Motor neuron (in vitro differentiated cells): ENCODE measurements around the gene ACSS1. TPM values are rescaled to one million over a fixed set of nuclear protein-coding genes. Genes with fewer than 3 reads are reported as not detected.

ENCODE experiments used
- ATAC-seq, 8 experiments: fragments of 200-7000 bp; cut with Tn5 transposase; replicated peaks in 6 of 8; 2 replicates each; pipeline ENCODE4 v1.8.0; 2021; ENCODE audit warnings: mild to moderate bottlenecking in 8 of 8, moderate library complexity in 8 of 8
- H3K27ac ChIP-seq, 2 donors: fragments of 250-450 bp; sonication (Bioruptor Pico); 2 replicates each; pipeline ENCODE4 v1.9.0; 2021; ENCODE audit warnings: antibody characterized with exemption in 2 of 2, mild to moderate bottlenecking in 2 of 2, moderate library complexity in 1 of 2
- H3K4me1 ChIP-seq, 2 donors: fragments of 250-450 bp; sonication (Bioruptor Pico); replicated peaks in 1 of 2; 2 replicates each; pipeline ENCODE4 v1.6.1; 2021; ENCODE audit warnings: antibody characterized with exemption in 2 of 2, mild to moderate bottlenecking in 2 of 2, moderate library complexity in 1 of 2
- H3K4me3 ChIP-seq, 5 donors: fragments of 250-450 bp; sonication (Bioruptor Pico); 2 replicates each; pipeline ENCODE4 v1.9.0; 2021; ENCODE audit warnings: antibody characterized with exemption in 5 of 5, mild to moderate bottlenecking in 5 of 5, moderate library complexity in 4 of 5
- WGBS, 10 experiments: fragments of 450-650 bp; shearing (Covaris generic); methylation state at CpG; one replicate each; pipeline ENCODE4 v1.0.0; 2022; 5-methylcytosine and 5-hydroxymethylcytosine counted together
- in situ Hi-C, 9 experiments: fragments of 400-800 bp; cut with MboI; loops; one replicate each; pipeline ENCODE4 v1.15.0; 2021; ENCODE audit warnings: low sequenced_read_pairs in 9 of 9, low pct_unique_long_range_greater_than_20kb in 2 of 9; ENCODE audit not compliant: unreplicated experiment in 9 of 9
- total RNA-seq, 8 experiments: library from RNA; unstranded; fragments of 300-600 nt; gene quantifications; 2 replicates each; pipeline versions ENCODE4 v1.2.3 to v1.2.4, GENCODE V29; 2022

ACSS1 gene
- total RNA-seq: 10 to 100 TPM in 1 of 8 experiments, 1 to 10 TPM in 7; 2.1 to 28.9 (median 3.8) TPM

GRCh38 chr20:25058051-25058846, at the start of gene ACSS1:
Gene ACSS1 (minus strand): TSS chr20:25058139. CDS start chr20:25058102, 37 bp downstream.
- ATAC-seq: peak in 4 of 8 experiments; percentile 19 to 49 (median 35)
- WGBS, 10 experiments: 33 to 100% methylated on average over 1 to 4 of the region's 56 CpGs; no CpG with 5 or more reads in 8 of the 10 experiments
- H3K4me3 ChIP-seq: peak within 1 kb of the TSS; percentile 27 to 36 (median 31)
- H3K4me1 ChIP-seq: peaks cover 12 to 23% of the 10 kb centered on the region in 2 donors
- in situ Hi-C loops: loop anchor here in 1 of 9 experiments (25.0 kb wide), 1 partner anchor 329 kb away; the partner anchor contains the start of gene ABHD12
- peak within 1 kb of the TSS in 1 of 2 donors; percentile 0 for H3K27ac ChIP-seq

DNA sequence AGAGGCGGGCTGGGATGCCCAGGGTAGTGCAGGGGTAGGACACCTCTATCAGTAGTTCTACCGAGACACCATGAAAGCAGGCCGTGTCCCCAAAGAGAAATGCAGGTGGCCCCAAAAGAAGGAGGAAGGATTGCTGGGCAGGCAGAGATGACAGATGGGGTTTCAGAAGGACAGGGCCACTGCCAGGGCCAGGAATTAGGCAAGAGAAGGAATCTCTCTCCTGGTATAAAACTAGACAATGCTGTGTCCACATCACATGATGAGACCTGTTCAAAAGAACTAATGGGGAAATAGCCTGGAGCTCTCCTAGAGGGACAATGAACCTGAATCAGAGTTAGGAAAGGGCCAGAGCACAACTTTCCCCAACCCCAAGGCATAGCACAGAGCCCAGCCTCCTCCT, 45.6 kb upstream of the ACSS1 start:
- no peak overlapping the region for H3K4me3 ChIP-seq
- no peak overlapping the region for H3K27ac ChIP-seq
- no peaks in the 10 kb centered on the region for H3K4me1 ChIP-seq
- in situ Hi-C loops: no loop called here
- ATAC-seq: no peak
- 40 to 83% (median 71%) methylated on average over 1 to 3 of the region's 3 CpGs; no CpG with 5 or more reads in 4 of the 10 experiments for WGBS, 10 experiments

DNA sequence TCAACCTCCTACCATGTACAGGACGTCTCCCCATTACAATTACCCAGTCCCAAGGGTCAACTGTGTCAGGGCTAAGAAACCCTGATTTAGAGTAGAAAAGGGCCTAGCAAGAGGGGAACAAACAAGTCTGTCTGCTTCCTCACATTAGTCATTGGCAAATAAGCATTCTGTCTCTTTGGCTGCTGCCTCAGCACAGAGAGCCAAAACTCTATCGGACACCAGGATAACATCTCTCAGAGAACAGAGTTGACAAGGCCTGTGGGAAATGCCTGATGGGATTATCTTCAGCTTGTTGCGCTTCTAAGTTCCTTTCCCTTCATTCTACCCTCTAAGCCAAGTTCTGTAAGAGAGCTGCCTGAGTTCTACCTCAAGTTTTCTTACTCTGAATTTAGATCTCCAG, 43.0 kb upstream of the ACSS1 start:
- WGBS, 10 experiments: 25 to 100% (median 62%) methylated on average over 1 to 2 of the region's 3 CpGs; no CpG with 5 or more reads in 4 of the 10 experiments
- Histone ChIP-seq H3K27ac (no peak overlapping the region), H3K4me3 (no peak overlapping the region), H3K4me1 (no peaks in the 10 kb centered on the region)
- no peak for ATAC-seq
- in situ Hi-C loops: no loop called here

- Histone ChIP-seq H3K27ac (no peak overlapping the region), H3K4me1 (no peaks in the 10 kb centered on the region), H3K4me3 (no peak overlapping the region)
- no peak for ATAC-seq
- in situ Hi-C loops: no loop called here
- WGBS, 10 experiments: 0 to 83% (median 64%) methylated on average over 1 to 4 of the region's 4 CpGs; no CpG with 5 or more reads in 1 of the 10 experiments
Measured at GRCh38 chr20:25099601-25100140, 41.7 kb upstream of the ACSS1 start.

DNA sequence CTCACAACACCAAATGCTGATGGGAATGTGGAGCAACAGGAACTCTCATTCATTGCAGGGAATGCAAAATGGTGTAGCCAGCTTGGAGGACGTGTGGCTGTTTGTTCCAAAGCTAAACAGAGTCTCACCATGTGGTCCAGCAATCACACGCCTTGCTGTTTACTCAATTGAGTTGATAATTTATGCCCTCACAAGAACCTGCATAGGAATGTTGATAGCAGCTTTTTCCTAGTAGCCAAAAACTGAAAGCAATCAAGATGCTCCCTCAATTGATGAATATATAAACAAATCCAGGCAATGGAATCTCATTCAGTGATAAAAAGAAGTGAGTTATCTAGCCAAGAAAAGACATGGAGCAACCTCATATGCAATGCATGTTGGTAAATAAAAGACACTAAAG, 39.6 kb upstream of the ACSS1 start:
- Histone ChIP-seq H3K27ac (no peak overlapping the region), H3K4me1 (no peaks in the 10 kb centered on the region), H3K4me3 (no peak overlapping the region)
- in situ Hi-C loops: no loop called here
- WGBS, 10 experiments: 0 to 34% (median 11%) methylated on average over 1 to 2 of the region's 2 CpGs; no CpG with 5 or more reads in 2 of the 10 experiments
- ATAC-seq: no peak

GRCh38 chr20:25090492-25091429, 32.8 kb upstream of the ACSS1 start:
- H3K4me1 ChIP-seq: no peaks in the 10 kb centered on the region
- no peak overlapping the region for H3K27ac ChIP-seq
- in situ Hi-C loops: no loop called here
- ATAC-seq: no peak
- 0 to 62% (median 48%) methylated on average over 1 to 7 of the region's 14 CpGs; no CpG with 5 or more reads in 5 of the 10 experiments for WGBS, 10 experiments
- no peak overlapping the region for H3K4me3 ChIP-seq

GRCh38 chr20:25089662-25090061, 31.7 kb upstream of the ACSS1 start:
- Histone ChIP-seq H3K27ac (no peak overlapping the region), H3K4me3 (no peak overlapping the region), H3K4me1 (no peaks in the 10 kb centered on the region)
- WGBS, 10 experiments: 67 to 80% (median 78%) methylated on average over 3 to 7 of the region's 12 CpGs; no CpG with 5 or more reads in 6 of the 10 experiments
- ATAC-seq: no peak
- in situ Hi-C loops: no loop called here

DNA sequence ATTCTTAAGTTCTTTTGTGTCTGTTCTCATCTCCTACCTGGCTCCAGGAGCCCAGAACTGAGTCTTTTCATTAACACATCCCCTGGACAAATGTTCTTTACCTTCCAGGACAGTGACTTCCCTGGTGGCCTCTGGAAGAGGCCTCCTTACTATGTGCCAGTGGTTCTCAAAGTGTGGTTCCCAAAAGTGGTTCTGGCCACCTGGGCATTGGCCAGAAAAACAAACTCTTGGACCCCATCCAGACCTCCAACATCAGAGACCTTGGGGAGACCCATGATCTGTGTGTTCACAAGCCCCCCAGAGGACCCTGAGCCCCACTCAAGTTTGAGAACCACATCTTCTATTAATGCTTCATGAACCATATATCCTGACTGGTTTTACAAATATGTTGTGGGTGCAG, 31.2 kb upstream of the ACSS1 start:
- peaks cover 0 to 2% of the 10 kb centered on the region in 2 donors for H3K4me1 ChIP-seq
- no peak for ATAC-seq
- in situ Hi-C loops: no loop called here
- H3K27ac ChIP-seq: no peak overlapping the region
- no peak overlapping the region for H3K4me3 ChIP-seq

DNA sequence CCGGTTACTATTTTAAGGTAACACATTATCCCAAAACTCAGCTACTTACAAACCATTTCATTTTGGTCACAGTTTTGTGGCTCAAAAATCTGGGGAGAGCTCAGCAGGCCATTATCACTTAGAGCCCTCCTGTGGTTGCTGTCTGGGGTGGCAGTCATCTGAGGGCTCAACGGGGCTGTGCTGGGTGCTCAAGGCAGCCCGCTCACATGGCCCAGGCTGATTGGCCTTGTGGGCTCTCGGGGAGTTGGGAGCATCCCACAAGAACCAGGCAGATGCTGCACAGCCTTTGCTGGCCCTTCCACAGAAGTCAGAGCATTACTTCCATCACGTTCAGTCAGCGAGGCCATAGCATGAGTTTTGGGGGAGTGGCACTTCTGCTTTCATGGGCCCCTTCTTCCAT, 30.3 kb upstream of the ACSS1 start:
- H3K4me1 ChIP-seq: peaks cover 6 to 10% of the 10 kb centered on the region in 2 donors
- in situ Hi-C loops: no loop called here
- WGBS, 10 experiments: 7 to 100% (median 50%) methylated on average over 1 to 5 of the region's 6 CpGs; no CpG with 5 or more reads in 3 of the 10 experiments
- no peak for ATAC-seq
- no peak overlapping the region for H3K4me3 ChIP-seq
- H3K27ac ChIP-seq: no peak overlapping the region

DNA sequence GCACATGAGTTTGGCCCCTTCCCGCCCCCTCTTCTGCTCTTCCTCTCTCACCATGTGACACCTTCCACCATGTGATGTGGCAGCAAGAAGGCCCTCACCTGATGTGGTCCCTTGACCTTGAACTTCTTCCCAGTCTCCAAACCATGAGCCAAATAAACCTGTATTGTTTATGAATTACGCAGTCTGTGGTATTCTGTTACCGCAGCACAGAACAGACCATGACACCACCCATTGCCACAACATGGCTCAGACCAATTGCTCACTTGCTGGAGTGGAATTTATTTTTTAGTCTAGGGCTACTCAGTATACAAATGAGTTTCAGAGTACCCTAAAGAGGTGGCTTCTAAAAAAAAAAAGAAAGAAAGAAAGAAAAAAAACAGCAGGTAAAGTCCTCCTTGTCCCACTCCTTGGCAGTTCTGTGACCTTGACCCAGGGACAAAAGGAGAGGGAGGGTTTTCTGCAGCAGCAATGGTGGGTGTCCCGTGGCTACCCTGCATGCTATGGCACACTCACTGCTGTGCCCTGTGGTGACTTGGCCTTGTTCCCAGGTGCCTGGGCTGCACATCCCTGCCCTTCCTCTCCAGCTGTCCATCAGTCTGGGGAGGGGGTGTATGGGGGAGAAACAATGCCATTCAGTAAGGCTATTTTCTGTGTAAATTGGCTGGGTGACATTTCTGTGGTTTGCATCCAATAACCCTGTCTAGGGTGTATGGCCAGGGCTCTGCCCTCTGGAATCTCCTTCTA, 29.4 kb upstream of the ACSS1 start:
- in situ Hi-C loops: no loop called here
- ATAC-seq: no peak
- Histone ChIP-seq H3K4me3 (no peak overlapping the region), H3K4me1 (peaks cover 9 to 14% of the 10 kb centered on the region in 2 donors), H3K27ac (no peak overlapping the region)
- WGBS, 10 experiments: 20 to 94% (median 64%) methylated on average over 1 to 3 of the region's 4 CpGs; no CpG with 5 or more reads in 2 of the 10 experiments

GRCh38 chr20:25085756-25086495, 28.0 kb upstream of the ACSS1 start:
- Histone ChIP-seq H3K4me3 (no peak overlapping the region), H3K4me1 (peaks cover 9 to 17% of the 10 kb centered on the region in 2 donors), H3K27ac (no peak overlapping the region)
- in situ Hi-C loops: no loop called here
- 40 to 100% (median 76%) methylated on average over 2 to 8 of the region's 10 CpGs; no CpG with 5 or more reads in 4 of the 10 experiments for WGBS, 10 experiments
- ATAC-seq: no peak
